ENCODE results near the gene GALNT7.

Gene GALNT7

DNA sequence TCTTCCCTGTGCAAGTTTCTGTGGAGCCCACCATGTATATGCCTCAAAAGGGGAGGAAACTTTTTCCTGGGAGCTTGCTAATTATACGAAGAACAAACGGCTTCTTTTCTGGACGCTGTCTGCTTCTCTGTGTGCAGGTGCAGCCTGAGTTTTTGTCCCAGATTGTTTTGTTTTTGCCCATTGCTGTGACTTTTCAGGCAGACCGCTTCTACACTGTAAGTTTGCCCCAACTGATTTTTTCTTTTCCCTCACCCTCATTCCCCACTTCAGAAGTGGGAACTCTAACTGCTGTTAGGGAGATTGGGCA, 113.6 kb downstream of the GALNT7 start (continued):
- no peak for TF ChIP-seq ZNF658 (tag by site-specific recombination; IDR thresholded peaks at IDR 0.05)
- no peak for TF ChIP-seq ZNF2 (tag by site-specific recombination; IDR thresholded peaks at IDR 0.05)
- no peak for TF ChIP-seq ZNF423 (tag by site-specific recombination; IDR thresholded peaks at IDR 0.05)

DNA sequence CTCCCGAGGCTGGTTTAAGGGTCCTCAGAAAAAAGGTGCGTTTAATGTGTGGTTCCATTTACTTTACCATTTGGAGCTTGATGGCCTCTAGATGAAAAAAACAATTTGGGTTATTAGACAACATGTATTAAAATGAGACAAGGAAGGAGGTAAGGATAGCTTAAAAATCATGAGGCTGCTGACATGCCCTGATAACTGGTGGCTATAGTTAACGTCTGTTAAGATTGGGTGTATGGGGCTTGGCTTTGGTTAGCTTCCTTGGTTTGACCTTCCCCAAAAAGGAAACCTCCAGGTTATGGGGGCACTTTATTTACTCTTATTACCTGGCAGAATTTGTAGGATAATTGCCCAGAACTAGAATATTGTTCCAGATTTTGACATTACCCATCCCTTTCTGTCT, 114.0 kb downstream of the GALNT7 start:
- POLR2A ChIA-PET, result no interaction called here
- no peak overlapping the region for H3K27ac ChIP-seq (ENCODE audit: extremely low read depth, low read depth, low read length)

DNA sequence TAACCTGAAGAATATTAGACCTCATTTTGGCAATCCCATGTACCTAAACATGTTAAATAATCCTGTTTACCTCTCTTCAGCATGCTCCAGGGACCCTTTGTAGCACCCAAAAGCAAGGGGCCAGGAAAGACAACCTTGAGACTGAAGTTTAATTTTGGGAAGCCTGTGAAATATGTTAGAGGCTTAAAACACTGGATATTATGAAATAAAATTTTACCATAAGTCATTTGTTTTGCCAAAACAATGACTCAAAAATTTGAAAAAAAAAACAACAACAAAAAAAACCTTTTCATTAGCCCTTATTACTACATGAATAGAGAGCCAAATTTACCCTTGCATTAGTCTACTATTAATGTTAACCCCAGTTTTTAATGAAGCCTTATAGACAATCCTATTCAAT, 115.9 kb downstream of the GALNT7 start:
- Histone ChIP-seq H3K9me3 (ENCODE audit: control insufficient read depth, insufficient read depth, low read depth, low read length) (no peaks in the 10 kb centered on the region), H3K4me1 (ENCODE audit: control insufficient read depth, insufficient read depth, low read length) (no peaks in the 10 kb centered on the region), H3K4me3 (ENCODE audit: low read depth, low read length) (no peak overlapping the region), H3K36me3 (ENCODE audit: control insufficient read depth in 2 of 2, insufficient read depth in 1 of 2, low read length in 2 of 2) (no peaks in the 10 kb centered on the region), H3K27ac (ENCODE audit: extremely low read depth, low read depth, low read length) (no peak overlapping the region)
- ChIA-PET CTCF (no interaction called here), POLR2A (no interaction called here)
- TF ChIP-seq GLIS2 (tag by site-specific recombination; IDR thresholded peaks at IDR 0.05) (no peak), ZNF426 (tag by site-specific recombination; IDR thresholded peaks at IDR 0.05) (no peak), WT1 (tag by site-specific recombination; IDR thresholded peaks at IDR 0.05) (no peak), SETDB1 (IDR thresholded peaks at IDR 0.05; ENCODE audit: insufficient read length, low read length) (peak; percentile 79)

More for the DNA sequence above, 114.0 kb downstream of the GALNT7 start:
- Histone ChIP-seq H3K9me3 (ENCODE audit: control insufficient read depth, insufficient read depth, low read depth, low read length) (no peaks in the 10 kb centered on the region), H3K4me3 (ENCODE audit: low read depth, low read length) (no peak overlapping the region), H3K4me1 (ENCODE audit: control insufficient read depth, insufficient read depth, low read length) (no peaks in the 10 kb centered on the region), H3K36me3 (ENCODE audit: control insufficient read depth in 2 of 2, insufficient read depth in 1 of 2, low read length in 2 of 2) (no peaks in the 10 kb centered on the region)
- CTCF ChIA-PET, result interaction anchor here (0.9 to 1.6 kb wide), 2 partner anchors 19 to 269 kb away, joined by 3 to 4 read pairs; no protein-coding TSS in a partner anchor
- TF ChIP-seq ZNF112 (tag by site-specific recombination; IDR thresholded peaks at IDR 0.05), result no peak
- TF ChIP-seq ZNF623 (tag by site-specific recombination; IDR thresholded peaks at IDR 0.05), result no peak
- TF ChIP-seq, protein P1, sequence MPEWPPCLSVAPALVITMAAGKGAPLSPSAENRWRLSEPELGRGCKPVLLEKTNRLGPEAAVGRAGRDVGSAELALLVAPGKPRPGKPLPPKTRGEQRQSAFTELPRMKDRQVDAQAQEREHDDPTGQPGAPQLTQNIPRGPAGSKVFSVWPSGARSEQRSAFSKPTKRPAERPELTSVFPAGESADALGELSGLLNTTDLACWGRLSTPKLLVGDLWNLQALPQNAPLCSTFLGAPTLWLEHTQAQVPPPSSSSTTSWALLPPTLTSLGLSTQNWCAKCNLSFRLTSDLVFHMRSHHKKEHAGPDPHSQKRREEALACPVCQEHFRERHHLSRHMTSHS (tag by site-specific recombination; IDR thresholded peaks at IDR 0.05), result no peak
- TF ChIP-seq ZNF23 (tag by site-specific recombination; IDR thresholded peaks at IDR 0.05; ENCODE audit: borderline replicate concordance), result no peak
- TF ChIP-seq ZSCAN23 (tag by site-specific recombination; IDR thresholded peaks at IDR 0.05), result no peak
- no peak for TF ChIP-seq ZNF416 (tag by site-specific recombination; IDR thresholded peaks at IDR 0.05)
- TF ChIP-seq ZNF211 (tag by site-specific recombination; IDR thresholded peaks at IDR 0.05; ENCODE audit: low read depth), result no peak
- no peak for TF ChIP-seq ZNF302 (tag by site-specific recombination; IDR thresholded peaks at IDR 0.05; ENCODE audit: low read depth)
- TF ChIP-seq, protein P2, sequence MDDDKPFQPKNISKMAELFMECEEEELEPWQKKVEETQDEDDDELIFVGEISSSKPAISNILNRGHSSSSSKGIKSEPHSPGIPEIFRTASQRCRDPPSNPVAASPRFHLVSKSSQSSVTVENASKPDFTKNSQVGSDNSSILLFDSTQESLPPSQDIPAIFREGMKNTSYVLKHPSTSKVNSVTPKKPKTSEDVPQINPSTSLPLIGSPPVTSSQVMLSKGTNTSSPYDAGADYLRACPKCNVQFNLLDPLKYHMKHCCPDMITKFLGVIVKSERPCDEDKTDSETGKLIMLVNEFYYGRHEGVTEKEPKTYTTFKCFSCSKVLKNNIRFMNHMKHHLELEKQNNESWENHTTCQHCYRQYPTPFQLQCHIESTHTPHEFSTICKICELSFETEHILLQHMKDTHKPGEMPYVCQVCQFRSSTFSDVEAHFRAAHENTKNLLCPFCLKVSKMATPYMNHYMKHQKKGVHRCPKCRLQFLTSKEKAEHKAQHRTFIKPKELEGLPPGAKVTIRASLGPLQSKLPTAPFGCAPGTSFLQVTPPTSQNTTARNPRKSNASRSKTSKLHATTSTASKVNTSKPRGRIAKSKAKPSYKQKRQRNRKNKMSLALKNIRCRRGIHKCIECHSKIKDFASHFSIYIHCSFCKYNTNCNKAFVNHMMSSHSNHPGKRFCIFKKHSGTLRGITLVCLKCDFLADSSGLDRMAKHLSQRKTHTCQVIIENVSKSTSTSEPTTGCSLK (tag by site-specific recombination; IDR thresholded peaks at IDR 0.05), result no peak
- no peak for TF ChIP-seq KLF9 (tag by site-specific recombination; IDR thresholded peaks at IDR 0.05; ENCODE audit: low read depth)
- TF ChIP-seq KLF7 (tag by site-specific recombination; IDR thresholded peaks at IDR 0.05; ENCODE audit: borderline replicate concordance), result no peak

DNA sequence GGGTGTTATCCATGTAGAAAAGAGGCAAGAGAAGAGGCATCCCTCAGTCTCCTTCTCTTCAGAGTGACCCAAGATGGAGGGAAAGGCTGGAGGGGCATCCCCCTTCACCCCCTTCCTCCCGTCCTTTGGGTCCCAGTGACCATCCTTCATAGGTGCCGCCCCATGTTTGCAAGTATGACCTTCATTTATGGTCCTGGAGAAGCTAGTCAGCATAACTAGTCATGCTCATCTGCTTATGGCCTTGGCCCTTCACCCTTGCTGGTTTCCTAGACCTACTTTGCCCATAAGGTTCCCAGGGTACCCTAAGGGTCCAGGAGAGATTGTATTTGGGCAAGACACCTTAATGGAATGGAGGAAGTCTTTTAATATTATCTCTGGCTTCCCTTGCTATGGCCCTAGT, 118.9 kb downstream of the GALNT7 start:
- no peaks in the 10 kb centered on the region for H3K4me1 ChIP-seq (ENCODE audit: control insufficient read depth, insufficient read depth, low read length)
- H3K36me3 ChIP-seq (ENCODE audit: control insufficient read depth in 2 of 2, insufficient read depth in 1 of 2, low read length in 2 of 2), result no peaks in the 10 kb centered on the region
- no peaks in the 10 kb centered on the region for H3K9me3 ChIP-seq (ENCODE audit: control insufficient read depth, insufficient read depth, low read depth, low read length)
- POLR2A ChIA-PET, result no interaction called here
- CTCF ChIA-PET, result interaction anchor here (0.6 to 2.3 kb wide), 7 partner anchors 7 to 1251 kb away, joined by 3 to 13 read pairs (median 4); no protein-coding TSS in a partner anchor
- no peak overlapping the region for H3K27ac ChIP-seq (ENCODE audit: extremely low read depth, low read depth, low read length)
- H3K4me3 ChIP-seq (ENCODE audit: low read depth, low read length), result no peak overlapping the region
- TF ChIP-seq SETDB1 (IDR thresholded peaks at IDR 0.05; ENCODE audit: insufficient read length, low read length), result peak; percentile 54
- TF ChIP-seq, protein P3, sequence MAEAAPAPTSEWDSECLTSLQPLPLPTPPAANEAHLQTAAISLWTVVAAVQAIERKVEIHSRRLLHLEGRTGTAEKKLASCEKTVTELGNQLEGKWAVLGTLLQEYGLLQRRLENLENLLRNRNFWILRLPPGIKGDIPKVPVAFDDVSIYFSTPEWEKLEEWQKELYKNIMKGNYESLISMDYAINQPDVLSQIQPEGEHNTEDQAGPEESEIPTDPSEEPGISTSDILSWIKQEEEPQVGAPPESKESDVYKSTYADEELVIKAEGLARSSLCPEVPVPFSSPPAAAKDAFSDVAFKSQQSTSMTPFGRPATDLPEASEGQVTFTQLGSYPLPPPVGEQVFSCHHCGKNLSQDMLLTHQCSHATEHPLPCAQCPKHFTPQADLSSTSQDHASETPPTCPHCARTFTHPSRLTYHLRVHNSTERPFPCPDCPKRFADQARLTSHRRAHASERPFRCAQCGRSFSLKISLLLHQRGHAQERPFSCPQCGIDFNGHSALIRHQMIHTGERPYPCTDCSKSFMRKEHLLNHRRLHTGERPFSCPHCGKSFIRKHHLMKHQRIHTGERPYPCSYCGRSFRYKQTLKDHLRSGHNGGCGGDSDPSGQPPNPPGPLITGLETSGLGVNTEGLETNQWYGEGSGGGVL (tag by site-specific recombination; IDR thresholded peaks at IDR 0.05), result no peak
